ENCODE results near the gene HOXC5. TPM values are rescaled to one million over a fixed set of nuclear protein-coding genes. Genes with fewer than 3 reads are reported as not detected.
A peak's percentile ranks its signal among the peaks of the same experiment; 100 is the strongest.

HOXC5 gene
- total RNA-seq, 1 donor from 2014 or later = not detected

DNA sequence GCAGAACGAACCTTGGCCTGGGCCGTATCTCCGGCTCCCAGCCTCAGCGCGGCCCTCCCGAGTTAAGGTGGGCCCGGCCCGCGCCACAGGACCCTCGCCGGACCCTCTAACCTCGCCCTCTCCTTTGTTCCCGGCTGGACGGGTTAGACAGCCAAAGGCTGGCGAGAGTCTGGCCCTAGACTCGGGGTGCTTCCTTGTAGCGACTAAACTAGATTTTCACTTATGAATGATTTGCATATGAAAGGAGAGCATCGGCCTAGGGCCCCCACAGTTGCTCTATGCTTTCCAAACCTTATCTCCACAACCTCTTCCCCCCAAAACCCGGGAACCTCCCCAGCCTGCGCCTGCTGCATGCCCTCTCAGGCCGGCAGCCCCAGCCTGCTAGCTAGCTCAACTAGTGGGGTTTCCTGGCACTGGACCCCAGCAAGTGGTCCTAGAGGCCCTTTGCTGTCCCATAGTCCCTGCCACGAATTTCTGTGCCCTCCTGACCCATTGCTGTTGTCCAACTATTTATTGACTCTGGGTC lies 2.0 kb downstream of the HOXC5 start:
- H4K20me1 ChIP-seq (ENCODE audit: insufficient read depth, low read length) = no peaks in the 10 kb centered on the region
- no peak overlapping the region for H3K4me3 ChIP-seq (ENCODE audit: insufficient read depth, low read depth, low read length)
- H3K36me3 Mint-ChIP-seq (ENCODE audit: low read depth, unreplicated experiment) = peaks cover 3% of the 10 kb centered on the region
- DNase-seq (ENCODE audit: low read depth) (no peak), FAIRE-seq (no peak)
- H3K9ac ChIP-seq (ENCODE audit: low read length) = no peak overlapping the region
- peaks cover 75% of the 10 kb centered on the region for H3K27me3 ChIP-seq (ENCODE audit: insufficient read depth, low read length)
- no peak overlapping the region for H3K4me3 Mint-ChIP-seq (ENCODE audit: unreplicated experiment)
- H3K9me3 ChIP-seq (ENCODE audit: insufficient read depth, low read depth, low read length) = peaks cover 7% of the 10 kb centered on the region
- no peak overlapping the region for H2AFZ ChIP-seq (ENCODE audit: low read depth, low read length)
- no peaks in the 10 kb centered on the region for H3K79me2 ChIP-seq (ENCODE audit: insufficient read depth, low read length)
- H3K27ac ChIP-seq (ENCODE audit: low read depth, low read length) = no peak overlapping the region
- H3K9me3 Mint-ChIP-seq (ENCODE audit: unreplicated experiment) = peaks cover 27% of the 10 kb centered on the region
- no peak overlapping the region for H3K4me2 ChIP-seq (ENCODE audit: low read length)
- no peaks in the 10 kb centered on the region for H3K36me3 ChIP-seq (ENCODE audit: insufficient read depth, low read length)
- H3K4me1 ChIP-seq (ENCODE audit: insufficient read depth, low read length) = no peaks in the 10 kb centered on the region
- H3K4me1 Mint-ChIP-seq (ENCODE audit: low read depth, unreplicated experiment) = no peaks in the 10 kb centered on the region
- H3K27me3 Mint-ChIP-seq (ENCODE audit: low read depth, unreplicated experiment) = peaks cover 84% of the 10 kb centered on the region
- TF ChIP-seq, protein P1, sequence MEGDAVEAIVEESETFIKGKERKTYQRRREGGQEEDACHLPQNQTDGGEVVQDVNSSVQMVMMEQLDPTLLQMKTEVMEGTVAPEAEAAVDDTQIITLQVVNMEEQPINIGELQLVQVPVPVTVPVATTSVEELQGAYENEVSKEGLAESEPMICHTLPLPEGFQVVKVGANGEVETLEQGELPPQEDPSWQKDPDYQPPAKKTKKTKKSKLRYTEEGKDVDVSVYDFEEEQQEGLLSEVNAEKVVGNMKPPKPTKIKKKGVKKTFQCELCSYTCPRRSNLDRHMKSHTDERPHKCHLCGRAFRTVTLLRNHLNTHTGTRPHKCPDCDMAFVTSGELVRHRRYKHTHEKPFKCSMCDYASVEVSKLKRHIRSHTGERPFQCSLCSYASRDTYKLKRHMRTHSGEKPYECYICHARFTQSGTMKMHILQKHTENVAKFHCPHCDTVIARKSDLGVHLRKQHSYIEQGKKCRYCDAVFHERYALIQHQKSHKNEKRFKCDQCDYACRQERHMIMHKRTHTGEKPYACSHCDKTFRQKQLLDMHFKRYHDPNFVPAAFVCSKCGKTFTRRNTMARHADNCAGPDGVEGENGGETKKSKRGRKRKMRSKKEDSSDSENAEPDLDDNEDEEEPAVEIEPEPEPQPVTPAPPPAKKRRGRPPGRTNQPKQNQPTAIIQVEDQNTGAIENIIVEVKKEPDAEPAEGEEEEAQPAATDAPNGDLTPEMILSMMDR (IDR thresholded peaks at IDR 0.05; ENCODE audit: insufficient read depth, low read depth, low read length) = no peak
- TF ChIP-seq EZH2 (IDR thresholded peaks at IDR 0.05; ENCODE audit: insufficient read depth, low read length) = peak; percentile 1
- peak overlapping the region; percentile 83 for H3K27ac Mint-ChIP-seq (ENCODE audit: unreplicated experiment)

DNA sequence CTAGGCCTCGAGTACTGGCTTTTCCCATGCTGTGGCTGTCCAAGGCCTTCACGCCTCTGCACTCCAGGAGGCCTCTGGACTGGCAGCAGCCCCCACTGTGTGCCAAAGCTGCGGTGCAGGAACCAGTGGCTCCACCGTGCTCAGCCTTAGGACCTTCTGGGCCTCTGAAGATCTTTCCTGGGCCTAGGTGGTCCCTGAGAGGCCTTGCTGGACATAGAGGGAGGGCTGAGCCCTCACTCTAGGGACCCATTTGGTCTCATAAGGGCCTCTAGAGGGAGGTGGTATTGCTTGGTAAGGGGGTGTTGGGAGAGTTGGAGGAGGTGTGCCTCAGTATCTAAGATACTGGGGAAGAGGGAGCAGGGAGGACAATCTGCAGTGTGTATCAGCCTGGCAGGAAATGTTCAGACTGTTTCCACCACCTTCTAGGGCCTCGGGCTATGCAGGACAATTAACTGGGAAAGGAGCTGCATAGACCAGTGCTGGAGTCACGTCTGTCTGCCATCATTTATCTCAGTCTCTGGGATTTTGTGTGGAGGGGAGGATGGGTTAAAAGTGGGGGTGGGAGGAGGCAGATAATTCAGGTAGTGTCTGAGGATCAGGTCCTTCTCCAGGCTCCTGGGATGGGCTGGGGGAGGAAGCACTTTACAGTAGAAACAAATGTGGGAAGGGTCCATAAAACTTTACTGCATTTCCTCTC lies 2.9 kb downstream of the HOXC5 start:
- no peak overlapping the region for H3K4me3 Mint-ChIP-seq (ENCODE audit: unreplicated experiment)
- H4K20me1 ChIP-seq (ENCODE audit: insufficient read depth, low read length) = no peaks in the 10 kb centered on the region
- H3K4me1 ChIP-seq (ENCODE audit: insufficient read depth, low read length) = no peaks in the 10 kb centered on the region
- H3K9ac ChIP-seq (ENCODE audit: low read length) = no peak overlapping the region
- peaks cover 29% of the 10 kb centered on the region for H3K9me3 Mint-ChIP-seq (ENCODE audit: unreplicated experiment)
- no peak overlapping the region for H3K4me2 ChIP-seq (ENCODE audit: low read length)
- no peak for FAIRE-seq
- peaks cover 10% of the 10 kb centered on the region for H3K9me3 ChIP-seq (ENCODE audit: insufficient read depth, low read depth, low read length)
- H3K27ac Mint-ChIP-seq (ENCODE audit: unreplicated experiment) = no peak overlapping the region
- TF ChIP-seq EZH2 (IDR thresholded peaks at IDR 0.05; ENCODE audit: insufficient read depth, low read length) = no peak
- TF ChIP-seq, protein P1 (IDR thresholded peaks at IDR 0.05; ENCODE audit: insufficient read depth, low read depth, low read length) = no peak
- H3K27ac ChIP-seq (ENCODE audit: low read depth, low read length) = no peak overlapping the region
- no peaks in the 10 kb centered on the region for H3K36me3 ChIP-seq (ENCODE audit: insufficient read depth, low read length)
- H3K4me3 ChIP-seq (ENCODE audit: insufficient read depth, low read depth, low read length) = no peak overlapping the region
- H3K27me3 Mint-ChIP-seq (ENCODE audit: low read depth, unreplicated experiment) = peaks cover 87% of the 10 kb centered on the region
- peaks cover 76% of the 10 kb centered on the region for H3K27me3 ChIP-seq (ENCODE audit: insufficient read depth, low read length)
- no peaks in the 10 kb centered on the region for H3K79me2 ChIP-seq (ENCODE audit: insufficient read depth, low read length)
- peaks cover 2% of the 10 kb centered on the region for H3K36me3 Mint-ChIP-seq (ENCODE audit: low read depth, unreplicated experiment)
- no peaks in the 10 kb centered on the region for H3K4me1 Mint-ChIP-seq (ENCODE audit: low read depth, unreplicated experiment)
- no peak overlapping the region for H2AFZ ChIP-seq (ENCODE audit: low read depth, low read length)
- no peak for DNase-seq (ENCODE audit: low read depth)
